IPS-18a (cell line): ENCODE measurements around the gene DVL2.

Experiments
- H3K27ac ChIP-seq: one replicate; pipeline ENCODE4 v1.5.1; 2013; ENCODE audit warnings: low read length
- H3K27me3 ChIP-seq: one replicate; pipeline ENCODE4 v1.6.1; 2013; ENCODE audit warnings: mild to moderate bottlenecking, low read length; ENCODE audit not compliant: control insufficient read depth, insufficient read depth
- H3K36me3 ChIP-seq: one replicate; pipeline ENCODE4 v1.6.1; 2013; ENCODE audit warnings: low read depth, low read length; ENCODE audit not compliant: control insufficient read depth
- H3K4me1 ChIP-seq: one replicate; pipeline ENCODE4 v1.6.1; 2013; ENCODE audit warnings: low read depth, low read length; ENCODE audit not compliant: control insufficient read depth
- H3K4me3 ChIP-seq: one replicate; pipeline ENCODE4 v1.5.1; 2013; ENCODE audit warnings: low read length
- H3K9ac ChIP-seq: one replicate; pipeline ENCODE4 v1.6.1; 2013; ENCODE audit warnings: mild to moderate bottlenecking, low read length, moderate library complexity
- H3K9me3 ChIP-seq: one replicate; pipeline ENCODE4 v1.6.1; 2013; ENCODE audit warnings: low read depth, low read length; ENCODE audit not compliant: control insufficient read depth

Gene DVL2

GRCh38 chr17:7241783-7242716, 7.7 kb upstream of the DVL2 start, which contains the start of gene GABARAP:
TSS of gene GABARAP (minus strand) at chr17:7242449. CDS start at chr17:7242330, 119 bp downstream.
- Histone ChIP-seq H3K4me1 (peaks cover 12% of the 10 kb centered on the region), H3K27ac (peak within 1 kb of the TSS; percentile 83), H3K9ac (peak within 1 kb of the TSS; percentile 71), H3K27me3 (no peaks in the 10 kb centered on the region), H3K4me3 (peak within 1 kb of the TSS; percentile 86), H3K9me3 (no peaks in the 10 kb centered on the region), H3K36me3 (peaks cover 31% of the 10 kb centered on the region)

- H3K9me3 ChIP-seq = no peaks in the 10 kb centered on the region
Measured at GRCh38 chr17:7241090-7241733, 6.9 kb upstream of the DVL2 start.

GRCh38 chr17:7240375-7240774, 6.1 kb upstream of the DVL2 start:
- H3K4me3 ChIP-seq = peak overlapping the region; percentile 86
- H3K36me3 ChIP-seq = peaks cover 36% of the 10 kb centered on the region
- H3K9me3 ChIP-seq = no peaks in the 10 kb centered on the region
- peaks cover 12% of the 10 kb centered on the region for H3K4me1 ChIP-seq
- no peak overlapping the region for H3K27ac ChIP-seq
- no peaks in the 10 kb centered on the region for H3K27me3 ChIP-seq
- no peak overlapping the region for H3K9ac ChIP-seq

More at GRCh38 chr17:7241090-7241733, 6.9 kb upstream of the DVL2 start:
- Histone ChIP-seq H3K27me3 (no peaks in the 10 kb centered on the region), H3K9ac (peak overlapping the region; percentile 71), H3K27ac (peak overlapping the region; percentile 3), H3K4me3 (peak overlapping the region; percentile 86), H3K36me3 (peaks cover 34% of the 10 kb centered on the region), H3K4me1 (peaks cover 12% of the 10 kb centered on the region)

- H3K27me3 ChIP-seq = no peaks in the 10 kb centered on the region
- peak within 1 kb of the TSS; percentile 80 for H3K27ac ChIP-seq
- H3K4me3 ChIP-seq = peak within 1 kb of the TSS; percentile 97
- peaks cover 20% of the 10 kb centered on the region for H3K4me1 ChIP-seq
- H3K9ac ChIP-seq = peak within 1 kb of the TSS; percentile 96
- H3K36me3 ChIP-seq = peaks cover 37% of the 10 kb centered on the region
- H3K9me3 ChIP-seq = no peaks in the 10 kb centered on the region
Measured at GRCh38 chr17:7239091-7240027, 5.0 kb upstream of the DVL2 start, which contains the start of gene PHF23. TSS of gene PHF23 (minus strand) at chr17:7239457. CDS start at chr17:7239279, 178 bp downstream.

- H3K27me3 ChIP-seq = no peaks in the 10 kb centered on the region
- H3K9me3 ChIP-seq = no peaks in the 10 kb centered on the region
- peaks cover 32% of the 10 kb centered on the region for H3K36me3 ChIP-seq
- peak overlapping the region; percentile 96 for H3K9ac ChIP-seq
- H3K27ac ChIP-seq = peak overlapping the region; percentile 80
- H3K4me1 ChIP-seq = peaks cover 20% of the 10 kb centered on the region
- H3K4me3 ChIP-seq = peak overlapping the region; percentile 97
Measured at GRCh38 chr17:7238420-7239090, 4.2 kb upstream of the DVL2 start.

- peak overlapping the region; percentile 96 for H3K9ac ChIP-seq
- H3K27me3 ChIP-seq = no peaks in the 10 kb centered on the region
- no peak overlapping the region for H3K27ac ChIP-seq
- H3K36me3 ChIP-seq = peaks cover 32% of the 10 kb centered on the region
- peaks cover 20% of the 10 kb centered on the region for H3K4me1 ChIP-seq
- H3K4me3 ChIP-seq = peak overlapping the region; percentile 97
- H3K9me3 ChIP-seq = no peaks in the 10 kb centered on the region
Measured at GRCh38 chr17:7237761-7238419, 3.6 kb upstream of the DVL2 start.

GRCh38 chr17:7237266-7237760, 3.0 kb upstream of the DVL2 start:
- Histone ChIP-seq H3K9me3 (no peaks in the 10 kb centered on the region), H3K27me3 (no peaks in the 10 kb centered on the region), H3K36me3 (peaks cover 32% of the 10 kb centered on the region), H3K4me3 (peak overlapping the region; percentile 67), H3K9ac (peak overlapping the region; percentile 79), H3K27ac (no peak overlapping the region), H3K4me1 (peaks cover 20% of the 10 kb centered on the region)

- H3K36me3 ChIP-seq = peaks cover 32% of the 10 kb centered on the region
- H3K27me3 ChIP-seq = no peaks in the 10 kb centered on the region
- no peak overlapping the region for H3K27ac ChIP-seq
- no peak overlapping the region for H3K9ac ChIP-seq
- no peaks in the 10 kb centered on the region for H3K9me3 ChIP-seq
- peaks cover 20% of the 10 kb centered on the region for H3K4me1 ChIP-seq
- H3K4me3 ChIP-seq = peak overlapping the region; percentile 67
Measured at GRCh38 chr17:7236808-7237207, 2.5 kb upstream of the DVL2 start.

- H3K27ac ChIP-seq = no peak overlapping the region
- no peak overlapping the region for H3K9ac ChIP-seq
- H3K9me3 ChIP-seq = no peaks in the 10 kb centered on the region
- peaks cover 32% of the 10 kb centered on the region for H3K36me3 ChIP-seq
- H3K27me3 ChIP-seq = no peaks in the 10 kb centered on the region
- H3K4me1 ChIP-seq = peaks cover 15% of the 10 kb centered on the region
- no peak overlapping the region for H3K4me3 ChIP-seq
Measured at GRCh38 chr17:7235693-7236665, 1.7 kb upstream of the DVL2 start.
